IMR-90 (cell line): ENCODE data around the gene INO80. TPM values are rescaled to one million over a fixed set of nuclear protein-coding genes. Genes with fewer than 3 reads are reported as not detected.

Experiments
- ATAC-seq: fragments of 200-7000 bp; cut with Tn5 transposase; 2 replicates; pipeline ENCODE4 v1.9.1; 2020; ENCODE audit warnings: low read depth, mild to moderate bottlenecking, moderate library complexity
- BruUV-seq: library from RNA; stranded (reverse); fragments of 400-500 nt; replicated peaks from 2 replicates; lab custom pipeline; 2021; lab: Mats Ljungman, UMichigan
- CTCF ChIA-PET: fragments of 300-600 bp; formaldehyde crosslinking; extraction: SDS; loops from one replicate; lab custom pipeline; 2021; ENCODE audit warnings: antibody characterized with exemption; lab: Yijun Ruan, JAX
- POLR2A ChIA-PET: fragments of 300-600 bp; sonication (Branson Sonifier 250); formaldehyde crosslinking; loops from one replicate; lab custom pipeline; 2022; ENCODE audit warnings: antibody characterized with exemption; ENCODE audit not compliant: unreplicated experiment; lab: Charles Lee
- DNase-seq: peaks from one replicate; pipeline ENCODE4 v3.0.0; 2013
- H2AFZ ChIP-seq: replicated peaks from 2 replicates; pipeline ENCODE3; 2013; ENCODE audit warnings: low read length, mild to moderate bottlenecking; ENCODE audit not compliant: poor library complexity
- H2AK5ac ChIP-seq: 2 replicates; pipeline ENCODE4 v1.6.1; 2013; ENCODE audit warnings: low read depth, low read length, inconsistent platforms
- H2AK9ac ChIP-seq: replicated peaks from 2 replicates; pipeline ENCODE3; 2013; ENCODE audit warnings: mild to moderate bottlenecking, low read depth, low read length, moderate library complexity; ENCODE audit not compliant: poor library complexity
- H2BK120ac ChIP-seq: 2 replicates; pipeline ENCODE4 v1.6.1; 2013; ENCODE audit warnings: low read depth, low read length, inconsistent platforms
- H2BK15ac ChIP-seq: 3 replicates; pipeline ENCODE4 v1.6.1; 2013; ENCODE audit warnings: low read depth, low read length, inconsistent platforms
- H2BK20ac ChIP-seq: 2 replicates; pipeline ENCODE4 v1.6.1; 2013; ENCODE audit warnings: low read depth, mild to moderate bottlenecking, inconsistent platforms, low read length, moderate library complexity
- H2BK5ac ChIP-seq: 2 replicates; pipeline ENCODE4 v1.6.1; 2013; ENCODE audit warnings: mild to moderate bottlenecking, low read depth, low read length, inconsistent platforms; ENCODE audit not compliant: poor library complexity, severe bottlenecking
- H3K14ac ChIP-seq: replicated peaks from 2 replicates; pipeline ENCODE4 v1.6.1; 2013; ENCODE audit warnings: low read depth, low read length, inconsistent platforms
- H3K18ac ChIP-seq: 2 replicates; pipeline ENCODE4 v1.6.1; 2013; ENCODE audit warnings: low read depth, low read length, control low read depth
- H3K23ac ChIP-seq: 2 replicates; pipeline ENCODE4 v1.6.1; 2013; ENCODE audit warnings: low read depth, low read length, inconsistent platforms
- H3K27ac ChIP-seq: 2 replicates; pipeline ENCODE4 v1.5.1; 2013; ENCODE audit warnings: mild to moderate bottlenecking, control low read depth, low read length; ENCODE audit not compliant: insufficient read depth
- H3K27me3 ChIP-seq: 2 replicates; pipeline ENCODE4 v1.6.1; 2013; ENCODE audit warnings: low read length; ENCODE audit not compliant: control insufficient read depth, insufficient read depth
- H3K36me3 ChIP-seq: 2 replicates; pipeline ENCODE4 v1.6.1; 2013; ENCODE audit warnings: low read length, mixed read lengths; ENCODE audit not compliant: control insufficient read depth, insufficient read depth
- H3K4ac ChIP-seq: 2 replicates; pipeline ENCODE4 v1.6.1; 2013; ENCODE audit warnings: low read depth, low read length, inconsistent platforms
- H3K4me1 ChIP-seq: 2 replicates; pipeline ENCODE4 v1.6.1; 2013; ENCODE audit warnings: low read length, mixed read lengths; ENCODE audit not compliant: control insufficient read depth, insufficient read depth
- H3K4me2 ChIP-seq: 2 replicates; pipeline ENCODE4 v1.6.1; 2013; ENCODE audit warnings: low read depth, mild to moderate bottlenecking, control low read depth, low read length, moderate library complexity
- H3K4me3 ChIP-seq: 2 replicates; pipeline ENCODE4 v1.5.1; 2013; ENCODE audit warnings: low read depth, mild to moderate bottlenecking, control low read depth, low read length, moderate library complexity; ENCODE audit not compliant: insufficient read depth
- H3K56ac ChIP-seq: 2 replicates; pipeline ENCODE4 v1.6.1; 2013; ENCODE audit warnings: low read length, inconsistent platforms; ENCODE audit not compliant: insufficient read depth; ENCODE audit errors: extremely low read depth
- H3K79me1 ChIP-seq, 2 experiments: 2 replicates each; pipeline ENCODE4 v1.6.1; 2013; ENCODE audit warnings: low read length in 2 of 2, inconsistent platforms in 1 of 2, low read depth in 1 of 2
- H3K9ac ChIP-seq: 2 replicates; pipeline ENCODE4 v1.6.1; 2013; ENCODE audit warnings: low read depth, low read length, control low read depth
- H3K9me1 ChIP-seq: 2 replicates; pipeline ENCODE4 v1.6.1; 2013; ENCODE audit warnings: low read length, inconsistent platforms; ENCODE audit not compliant: insufficient read depth
- H3K9me3 ChIP-seq: 2 replicates; pipeline ENCODE4 v1.6.1; 2013; ENCODE audit warnings: low read length; ENCODE audit not compliant: control insufficient read depth, insufficient read depth
- H4K20me1 ChIP-seq: 2 replicates; pipeline ENCODE4 v1.6.1; 2013; ENCODE audit warnings: low read length, inconsistent platforms; ENCODE audit not compliant: insufficient read depth
- H4K5ac ChIP-seq: 2 replicates; pipeline ENCODE4 v1.6.1; 2013; ENCODE audit warnings: mild to moderate bottlenecking, low read depth, low read length, control low read depth
- H4K8ac ChIP-seq, 2 experiments: 2 replicates each; pipeline ENCODE4 v1.6.1; 2013; ENCODE audit warnings: low read depth in 2 of 2, low read length in 2 of 2, control low read depth in 1 of 2, inconsistent platforms in 1 of 2
- H4K91ac ChIP-seq: 2 replicates; pipeline ENCODE4 v1.6.1; 2013; ENCODE audit warnings: low read depth, low read length, inconsistent platforms; ENCODE audit not compliant: insufficient read depth
- BHLHE40 ChIP-seq: fragments of 150-350 bp; IDR thresholded peaks from 2 replicates; pipeline ENCODE4 v1.6.1; 2016; ENCODE audit warnings: mild to moderate bottlenecking, low read depth, low read length
- CEBPB ChIP-seq: IDR thresholded peaks from 2 replicates; pipeline ENCODE4 v1.6.1; 2012; ENCODE audit warnings: low read depth, low read length, improper control_type of control experiment
- CHD1 ChIP-seq: IDR thresholded peaks from 2 replicates; pipeline ENCODE4 v1.6.1; 2012; ENCODE audit warnings: low read depth, low read length, improper control_type of control experiment
- CTCF ChIP-seq: conservative IDR thresholded peaks from 2 replicates; pipeline ENCODE4 v1.5.1; 2012; ENCODE audit warnings: mild to moderate bottlenecking, low read depth, low read length, improper control_type of control experiment
- ELK1 ChIP-seq: fragments of 150-350 bp; IDR thresholded peaks from 2 replicates; pipeline ENCODE4 v1.6.1; 2016; ENCODE audit warnings: low read depth, mild to moderate bottlenecking, low read length, moderate library complexity, borderline replicate concordance
- FOS ChIP-seq: fragments of 150-350 bp; IDR thresholded peaks from 2 replicates; pipeline ENCODE4 v1.6.1; 2016; ENCODE audit warnings: low read depth, low read length
- MAFK ChIP-seq: IDR thresholded peaks from 2 replicates; pipeline ENCODE4 v1.6.1; 2012; ENCODE audit warnings: low read depth, low read length, improper control_type of control experiment
- MAZ ChIP-seq: IDR thresholded peaks from 2 replicates; pipeline ENCODE4 v1.6.1; 2012; ENCODE audit warnings: low read depth, mild to moderate bottlenecking, low read length, improper control_type of control experiment, moderate library complexity, borderline replicate concordance
- MXI1 ChIP-seq: IDR thresholded peaks from 2 replicates; pipeline ENCODE4 v1.6.1; 2012; ENCODE audit warnings: low read depth, mild to moderate bottlenecking, low read length, moderate library complexity, borderline replicate concordance
- POLR2A ChIP-seq: IDR thresholded peaks from 2 replicates; pipeline ENCODE4 v1.6.1; 2012; ENCODE audit warnings: mild to moderate bottlenecking, low read depth, low read length
- RAD21 ChIP-seq: IDR thresholded peaks from 2 replicates; pipeline ENCODE4 v1.6.1; 2012; ENCODE audit warnings: low read length, improper control_type of control experiment
- RFX5 ChIP-seq: IDR thresholded peaks from 2 replicates; pipeline ENCODE4 v1.8.0; 2012; ENCODE audit warnings: low read depth, mild to moderate bottlenecking, low read length, moderate library complexity
- SMC3 ChIP-seq: fragments of 150-350 bp; IDR thresholded peaks from 2 replicates; pipeline ENCODE4 v1.6.1; 2016; ENCODE audit warnings: low read depth, mild to moderate bottlenecking, antibody characterized with exemption, low read length, moderate library complexity
- WGBS, 2 experiments: methylation state at CpG; one replicate each; pipeline versions ENCODE4 v1.1.5 to v1.1.7; 2013; ENCODE audit warnings: missing lambda C conversion rate in 2 of 2; ENCODE audit not compliant: insufficient read length in 1 of 2; ENCODE audit errors: extremely low coverage in 2 of 2; 5-methylcytosine and 5-hydroxymethylcytosine counted together
- dilution Hi-C: fragments of 300-500 bp; cut with HindIII; formaldehyde crosslinking; loops from one replicate; pipeline ENCODE4 v1.14.3; 2018; ENCODE audit warnings: low sequenced_read_pairs; ENCODE audit not compliant: unreplicated experiment
- in situ Hi-C: fragments of 300-500 bp; cut with MboI; formaldehyde crosslinking; loops from 3 replicates; pipeline ENCODE4 v1.14.3; 2019; ENCODE audit warnings: low sequenced_read_pairs, inconsistent platforms, mixed read lengths
- intact Hi-C: fragments of 100-400 bp; cut with micrococcal nuclease; formaldehyde crosslinking; loops from 2 replicates; pipeline ENCODE4 v1.10.0; 2022
- polyA plus RNA-seq, 3 experiments: library from polyadenylated mRNA; depleted of rRNA; stranded (reverse); fragments of >200 nt; gene quantifications; 2 replicates each; pipeline ENCODE4 v1.2.3, GENCODE V29; 2012; ENCODE audit warnings: low replicate concordance in 1 of 3
- total RNA-seq: library from RNA; depleted of rRNA; stranded (reverse); fragments of >200 nt; gene quantifications from 2 replicates; pipeline ENCODE4 v1.2.3, GENCODE V29; 2012

The INO80 gene
- total and polyA plus RNA-seq, 2 of the 4 experiments (the other 2 are of a cell fraction) = 6.0 to 13.3 TPM

- Histone ChIP-seq H3K14ac (no peak overlapping the region), H4K91ac (no peak overlapping the region), H3K9me1 (peaks cover 25% of the 10 kb centered on the region), H2AK5ac (peak overlapping the region; percentile 61; the same call in 1 of the 2 replicates), H3K4ac (no peak overlapping the region), H3K18ac (no peak overlapping the region), H3K79me1 (peaks cover 0 to 83% of the 10 kb centered on the region in 2 experiments; a peak in 3 of 4 replicates), H3K27ac (no peak overlapping the region), H3K9ac (no peak overlapping the region), H3K9me3 (no peaks in the 10 kb centered on the region), H3K36me3 (peaks cover 10% of the 10 kb centered on the region), H2BK120ac (no peak overlapping the region), H4K5ac (no peak overlapping the region), H3K23ac (no peak overlapping the region), H4K8ac (peak overlapping the region in 1 of 2 experiments; percentile 42; a peak in 1 of 4 replicates), H3K4me3 (no peak overlapping the region), H3K56ac (no peak overlapping the region), H2BK20ac (no peak overlapping the region), H2AFZ (no peak overlapping the region), H2BK15ac (no peak overlapping the region), H4K20me1 (peaks cover 44% of the 10 kb centered on the region), H3K4me2 (no peak overlapping the region), H2AK9ac (no peak overlapping the region), H3K4me1 (peaks cover 25% of the 10 kb centered on the region), H2BK5ac (no peak overlapping the region), H3K27me3 (peaks cover 4% of the 10 kb centered on the region)
- TF ChIP-seq POLR2A (no peak), MXI1 (no peak), CHD1 (no peak), SMC3 (no peak), RFX5 (no peak), CEBPB (no peak), RAD21 (no peak), ELK1 (no peak), CTCF (no peak), BHLHE40 (no peak), MAZ (no peak), MAFK (no peak), FOS (no peak)
- ChIA-PET POLR2A (no interaction called here), CTCF (interaction anchor here (2.3 kb wide), 1 partner anchor 85 kb away, joined by 7 read pairs; no protein-coding TSS in a partner anchor)
- ATAC-seq (no peak), DNase-seq (no peak)
- BruUV-seq = no TSS peak
- 100% methylated on average over 1 of the region's 3 CpGs; no CpG with 5 or more reads in 1 of the 2 experiments for WGBS, 2 experiments
- dilution Hi-C loops = no loop called here
- in situ Hi-C loops = no loop called here
- intact Hi-C loops = no loop called here
These were observed 182.6 kb downstream of the INO80 start for GRCh38 chr15:40933517-40933902.
